ENCODE measurements around the gene UFD1. TPM values are rescaled to one million over a fixed set of nuclear protein-coding genes. Genes with fewer than 3 reads are reported as not detected.

Gene UFD1
- total RNA-seq, 1 experiment from 2014 or later: 57.9 TPM

- TF ChIP-seq PRDM15 (CRISPR knock-in tag; IDR thresholded peaks at IDR 0.05) (no peak), ZNF263 (CRISPR knock-in tag; IDR thresholded peaks at IDR 0.05; ENCODE audit: low read depth) (no peak), PREB (CRISPR knock-in tag; IDR thresholded peaks at IDR 0.05; ENCODE audit: borderline replicate concordance) (no peak), JUN (CRISPR knock-in tag; IDR thresholded peaks at IDR 0.05) (no peak), JAZF1 (CRISPR knock-in tag; IDR thresholded peaks at IDR 0.05) (no peak)
Measured at GRCh38 chr22:19513823-19514222, 34.8 kb upstream of the UFD1 start (continued).

GRCh38 chr22:19510919-19511341, 31.9 kb upstream of the UFD1 start:
- no peaks in the 10 kb centered on the region for H3K27me3 Mint-ChIP-seq (ENCODE audit: low read depth)
- no peak overlapping the region for H3K27ac Mint-ChIP-seq
- H3K4me1 Mint-ChIP-seq: 0 out of 2 replicates have a peak, but pooled peaks cover 2% of the 10 kb centered on the region
- ATAC-seq (no peak), DNase-seq (ENCODE audit: low spot score) (no peak)
- H3K9me3 Mint-ChIP-seq: no peaks in the 10 kb centered on the region
- TF ChIP-seq ARID4B (CRISPR knock-in tag; IDR thresholded peaks at IDR 0.05; ENCODE audit: borderline replicate concordance) (no peak), GRHL2 (CRISPR knock-in tag; IDR thresholded peaks at IDR 0.05; ENCODE audit: insufficient replicate concordance, severe bottlenecking) (no peak)
- no peak overlapping the region for H3K4me3 Mint-ChIP-seq
- peaks cover 46% of the 10 kb centered on the region for H3K36me3 Mint-ChIP-seq
- ChIA-PET POLR2A (interaction anchor here (0.8 kb wide), 1 partner anchor 388 kb away, joined by 4 read pairs; no protein-coding TSS in a partner anchor), CTCF (interaction anchor here (0.6 kb wide), 1 partner anchor 132 kb away, joined by 3 read pairs; no protein-coding TSS in a partner anchor)

GRCh38 chr22:19509923-19510322, 30.9 kb upstream of the UFD1 start:
- CTCF ChIA-PET: no interaction called here
- POLR2A ChIA-PET: no interaction called here

More at GRCh38 chr22:19509923-19510322, 30.9 kb upstream of the UFD1 start:
- DNase-seq (ENCODE audit: low spot score) (no peak), ATAC-seq (no peak)
- 0 out of 2 replicates have a peak, but pooled peaks cover 2% of the 10 kb centered on the region for H3K4me1 Mint-ChIP-seq
- H3K9me3 Mint-ChIP-seq: no peaks in the 10 kb centered on the region
- no peaks in the 10 kb centered on the region for H3K27me3 Mint-ChIP-seq (ENCODE audit: low read depth)
- H3K36me3 Mint-ChIP-seq: peaks cover 45% of the 10 kb centered on the region
- TF ChIP-seq ZBTB43 (CRISPR knock-in tag; IDR thresholded peaks at IDR 0.05) (no peak), ATF3 (CRISPR knock-in tag; conservative IDR thresholded peaks at IDR 0.05) (no peak), NR3C1 (CRISPR knock-in tag; conservative IDR thresholded peaks at IDR 0.05; ENCODE audit: low read depth) (no peak), ZNF423 (CRISPR knock-in tag; IDR thresholded peaks at IDR 0.05) (no peak), SP1 (CRISPR knock-in tag; conservative IDR thresholded peaks at IDR 0.05) (no peak)
- no peak overlapping the region for H3K4me3 Mint-ChIP-seq
- H3K27ac Mint-ChIP-seq: no peak overlapping the region
